ENCODE results near the gene SLC49A3. TPM values are rescaled to one million over a fixed set of nuclear protein-coding genes. Genes with fewer than 3 reads are reported as not detected.

Gene SLC49A3
- total RNA-seq, 4 donors from 2014 or later, result 5.9 to 18.0 (median 14.3) TPM

- H3K9me3 ChIP-seq, result no peaks in the 10 kb centered on the region
- TF ChIP-seq POLR2A (IDR thresholded peaks at IDR 0.05) (peak; percentile 31 to 70), EP300 (IDR thresholded peaks at IDR 0.05) (peak; percentile 28 to 82), CTCF (IDR thresholded peaks at IDR 0.05) (no peak)
- H3K4me3 ChIP-seq, result peak within 1 kb of the TSS; percentile 86 to 96 (median 90)
- 2 to 9% methylated on average over 14 to 48 of the region's 82 CpGs for WGBS, 2 donors
- no peaks in the 10 kb centered on the region for H3K27me3 ChIP-seq
- DNase-seq (ENCODE audit: low spot score in 2 of 2), result peak; percentile 93
- peaks cover 0 to 5% (median 0%) of the 10 kb centered on the region in 3 donors for H3K36me3 ChIP-seq
- peak within 1 kb of the TSS; percentile 81 to 97 (median 90) for H3K27ac ChIP-seq
- peaks cover 0 to 45% (median 16%) of the 10 kb centered on the region in 4 donors for H3K4me1 ChIP-seq
These were observed 16.5 kb upstream of the SLC49A3 start, which contains the start of gene PCGF3 for GRCh38 chr4:705278-706082. TSS of gene PCGF3 (plus strand) at chr4:705832. CDS start at chr4:733681, 27,849 bp downstream.

- H3K9me3 ChIP-seq, result no peaks in the 10 kb centered on the region
- no peak for DNase-seq (ENCODE audit: low spot score in 2 of 2)
- no peaks in the 10 kb centered on the region for H3K27me3 ChIP-seq
- peaks cover 0 to 42% (median 16%) of the 10 kb centered on the region in 4 donors for H3K4me1 ChIP-seq
- WGBS, 2 donors, result 84 to 86% methylated on average over 1 of the region's 1 CpG
- peak overlapping the region; percentile 38 to 96 (median 90) for H3K4me3 ChIP-seq
- TF ChIP-seq CTCF (IDR thresholded peaks at IDR 0.05), result no peak
- TF ChIP-seq POLR2A (IDR thresholded peaks at IDR 0.05), result no peak
- no peak for TF ChIP-seq EP300 (IDR thresholded peaks at IDR 0.05)
- H3K27ac ChIP-seq, result peak overlapping the region; percentile 55 to 97 (median 79)
- peaks cover 0 to 5% (median 0%) of the 10 kb centered on the region in 3 donors for H3K36me3 ChIP-seq
These were observed 16.0 kb upstream of the SLC49A3 start for GRCh38 chr4:704971-705277.

- Histone ChIP-seq H3K9me3 (no peaks in the 10 kb centered on the region), H3K36me3 (peaks cover 0 to 5% (median 0%) of the 10 kb centered on the region in 3 donors), H3K27me3 (no peaks in the 10 kb centered on the region), H3K27ac (no peak overlapping the region), H3K4me3 (no peak overlapping the region), H3K4me1 (peaks cover 0 to 36% (median 16%) of the 10 kb centered on the region in 4 donors)
- no peak for TF ChIP-seq POLR2A (IDR thresholded peaks at IDR 0.05)
- no peak for TF ChIP-seq CTCF (IDR thresholded peaks at IDR 0.05)
- TF ChIP-seq EP300 (IDR thresholded peaks at IDR 0.05), result no peak
- WGBS, 2 donors, result 92 to 94% methylated on average over 34 to 45 of the region's 46 CpGs
- no peak for DNase-seq (ENCODE audit: low spot score in 2 of 2)
These were observed 15.4 kb upstream of the SLC49A3 start for GRCh38 chr4:704198-704891.

- peaks cover 0 to 30% (median 15%) of the 10 kb centered on the region in 4 donors for H3K4me1 ChIP-seq
- H3K27me3 ChIP-seq, result no peaks in the 10 kb centered on the region
- H3K36me3 ChIP-seq, result peaks cover 0 to 3% (median 0%) of the 10 kb centered on the region in 3 donors
- H3K9me3 ChIP-seq, result no peaks in the 10 kb centered on the region
- no peak overlapping the region for H3K27ac ChIP-seq
- no peak overlapping the region for H3K4me3 ChIP-seq
- TF ChIP-seq CTCF (IDR thresholded peaks at IDR 0.05), result no peak
- TF ChIP-seq EP300 (IDR thresholded peaks at IDR 0.05), result no peak
- no peak for TF ChIP-seq POLR2A (IDR thresholded peaks at IDR 0.05)
- DNase-seq (ENCODE audit: low spot score in 2 of 2), result no peak
- WGBS, 2 donors, result 74 to 80% methylated on average over 9 to 10 of the region's 10 CpGs
These were observed 14.6 kb upstream of the SLC49A3 start for GRCh38 chr4:703336-704197.

Data from tibial nerve (tissue), 4 donors.